GM21723 (cell line): ENCODE data around the gene CYP27B1.
A peak's percentile ranks its signal among the peaks of the same experiment; 100 is the strongest.

ENCODE experiments used
- ATAC-seq: cut with Tn5 transposase; IDR thresholded peaks from one replicate; pipeline ENCODE4 v1.9.1; 2021; ENCODE audit warnings: mild to moderate bottlenecking, moderate library complexity; ENCODE audit not compliant: unreplicated experiment

The CYP27B1 gene

GRCh38 chr12:57767876-57768275, 998 bp upstream of the CYP27B1 start:
- ATAC-seq = no peak

DNA sequence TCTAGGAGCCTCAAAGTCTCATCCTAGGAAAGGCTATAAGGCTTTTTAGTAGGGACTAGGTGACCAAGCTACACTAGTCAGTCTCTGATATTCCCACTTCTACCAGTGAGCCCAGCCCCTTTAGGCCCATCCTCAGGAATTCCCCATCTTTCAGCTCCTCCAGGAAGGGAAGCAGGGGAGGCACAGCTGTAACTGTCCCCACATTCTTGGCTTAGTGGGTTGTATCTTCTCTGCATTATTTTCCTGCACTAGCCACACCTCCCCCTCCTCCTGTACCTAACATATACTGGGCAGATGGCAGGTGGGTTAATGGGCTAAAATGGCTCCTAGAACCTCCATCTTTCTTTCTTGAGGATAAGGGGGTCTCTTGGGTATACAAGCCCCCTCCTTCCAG, 424 bp upstream of the CYP27B1 start:
- no peak for ATAC-seq

DNA sequence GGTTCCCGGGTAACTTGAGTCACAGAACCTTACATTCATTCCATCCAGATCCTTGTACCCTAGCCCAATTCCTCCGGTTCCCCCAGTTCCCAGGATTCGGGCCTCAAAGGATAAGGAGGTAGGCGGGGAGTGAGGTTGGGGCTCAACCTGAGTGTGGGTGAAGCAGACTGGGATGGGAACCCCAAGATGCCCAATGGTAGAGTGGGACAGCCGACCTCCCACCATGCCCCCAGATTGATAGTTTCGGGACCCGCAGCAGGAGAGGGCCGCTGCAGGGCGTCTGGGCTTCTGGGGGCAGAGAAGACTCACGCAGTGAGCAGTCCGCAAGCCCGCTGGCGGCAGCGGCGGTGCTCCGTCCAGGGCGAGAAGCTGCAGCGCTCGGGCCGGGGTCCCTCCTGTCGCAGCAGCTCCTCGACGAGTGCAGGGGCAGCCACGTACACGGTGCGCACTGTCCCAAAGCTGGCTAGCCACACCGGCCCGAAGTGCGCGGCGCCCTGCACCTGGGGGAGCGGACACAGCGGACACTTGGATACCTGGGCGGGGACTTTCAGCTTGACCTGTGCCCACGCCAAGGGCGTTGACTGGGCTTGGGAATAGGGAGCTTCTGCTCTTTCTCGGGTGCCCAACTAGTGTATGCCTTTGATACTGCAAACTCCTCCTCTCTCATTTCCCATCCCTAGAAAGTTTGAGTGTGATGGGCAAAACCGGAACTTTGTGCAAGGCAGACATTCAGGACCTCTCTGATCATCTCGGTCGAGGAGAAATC, 997 bp downstream of the CYP27B1 start:
- peak; percentile 1 for ATAC-seq

DNA sequence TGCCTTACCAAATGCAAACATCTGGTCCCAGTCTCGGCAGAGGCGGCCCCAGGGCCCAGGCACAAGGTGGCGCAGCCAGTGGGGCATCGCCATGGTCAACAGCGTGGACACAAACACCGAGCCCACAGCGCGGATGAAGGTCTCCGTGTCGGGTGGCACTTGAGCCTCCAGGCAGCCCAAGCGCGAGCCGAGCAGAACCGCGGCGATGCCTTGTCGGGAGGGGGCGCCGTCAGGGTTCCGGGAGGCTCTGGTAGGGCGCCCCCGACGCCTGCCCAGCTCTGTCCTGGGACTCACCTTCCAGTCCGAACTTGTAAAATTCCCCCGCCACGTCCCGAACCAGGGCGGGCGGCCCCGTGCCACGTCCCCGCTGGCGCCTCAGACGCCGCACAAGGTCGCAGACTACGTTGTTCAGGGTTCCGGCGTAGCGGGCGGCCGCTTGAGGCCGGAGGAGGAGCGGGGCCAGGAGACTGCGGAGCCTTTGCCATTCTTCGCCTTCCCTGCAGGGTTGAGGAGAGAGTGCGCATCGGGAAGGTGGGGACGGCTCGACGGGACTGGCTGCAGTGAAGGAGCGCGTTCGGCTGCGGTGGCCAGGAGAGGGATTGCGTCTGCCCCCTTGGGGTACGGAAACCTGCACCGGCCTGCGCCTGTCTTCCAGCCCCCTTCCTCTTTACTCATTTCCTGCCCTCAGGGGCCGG, 1.7 kb downstream of the CYP27B1 start:
- peak; percentile 77 for ATAC-seq

DNA sequence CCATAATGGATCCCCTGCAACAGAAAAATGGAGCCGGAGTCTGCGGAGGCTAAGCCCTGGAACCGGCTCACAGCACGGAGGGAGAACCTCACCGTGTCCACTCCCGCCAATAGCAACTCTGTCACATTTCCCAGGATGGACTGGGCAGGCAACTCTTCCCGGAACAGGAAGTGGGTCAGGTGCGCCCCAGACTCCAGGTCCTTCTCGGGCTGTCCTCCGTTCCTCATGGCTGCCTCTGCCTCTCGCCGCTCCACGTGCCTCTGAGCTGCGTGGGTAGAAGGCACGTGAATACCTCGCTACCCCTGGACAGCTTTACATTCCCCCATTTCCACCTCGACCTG, 2.2 kb downstream of the CYP27B1 start:
- ATAC-seq = peak; percentile 1

GRCh38 chr12:57763881-57764661, 2.8 kb downstream of the CYP27B1 start:
- no peak for ATAC-seq

- ATAC-seq = no peak
Observed at GRCh38 chr12:57762463-57762862, 4.4 kb downstream of the CYP27B1 start.

GRCh38 chr12:57761391-57761998, 5.4 kb downstream of the CYP27B1 start:
- no peak for ATAC-seq

- no peak for ATAC-seq
Observed at GRCh38 chr12:57760347-57760982, 6.4 kb downstream of the CYP27B1 start.

GRCh38 chr12:57759360-57759980, 7.4 kb downstream of the CYP27B1 start:
- no peak for ATAC-seq

DNA sequence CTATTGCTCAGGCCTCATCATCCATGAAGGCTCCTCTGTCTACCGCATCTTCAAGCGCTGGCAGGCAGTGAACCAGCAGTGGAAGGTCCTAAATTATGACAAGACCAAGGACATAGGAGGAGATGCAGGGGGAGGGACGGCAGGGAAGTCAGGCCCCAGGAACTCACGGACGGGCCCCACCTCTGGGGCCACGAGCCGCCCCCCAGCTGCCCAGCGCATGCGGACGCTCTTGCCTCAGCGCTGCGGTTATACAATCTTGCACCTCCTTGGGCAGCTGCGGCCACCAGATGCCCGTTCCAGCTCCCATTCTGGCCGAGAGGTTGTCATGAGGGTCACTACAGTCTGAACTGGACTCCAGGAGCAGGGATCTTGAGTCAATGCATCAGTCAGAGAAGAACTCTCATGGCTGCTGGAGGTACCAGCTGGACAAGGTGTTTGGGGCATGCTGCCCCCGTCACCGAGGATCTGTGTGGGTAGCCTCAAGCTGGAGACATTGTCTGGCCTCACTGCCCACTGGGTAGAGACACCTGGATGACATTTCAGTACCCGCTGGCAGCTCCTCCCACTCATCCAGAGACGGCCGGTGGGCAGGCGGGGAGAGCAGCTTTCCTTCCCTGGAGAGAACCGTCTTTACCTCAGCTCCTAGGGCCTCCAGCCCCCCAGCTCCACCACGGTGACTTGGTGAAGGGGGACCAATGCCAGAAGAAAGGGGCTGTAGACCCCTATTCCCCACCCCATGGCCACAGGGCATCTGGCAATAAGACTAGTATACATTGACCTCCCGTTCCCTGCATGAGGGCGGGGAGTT, 8.1 kb downstream of the CYP27B1 start:
- no peak for ATAC-seq

GRCh38 chr12:57757771-57758170, 9.1 kb downstream of the CYP27B1 start:
- no peak for ATAC-seq

- ATAC-seq = peak; percentile 32
Observed at GRCh38 chr12:57756406-57757341, 10.2 kb downstream of the CYP27B1 start.

DNA sequence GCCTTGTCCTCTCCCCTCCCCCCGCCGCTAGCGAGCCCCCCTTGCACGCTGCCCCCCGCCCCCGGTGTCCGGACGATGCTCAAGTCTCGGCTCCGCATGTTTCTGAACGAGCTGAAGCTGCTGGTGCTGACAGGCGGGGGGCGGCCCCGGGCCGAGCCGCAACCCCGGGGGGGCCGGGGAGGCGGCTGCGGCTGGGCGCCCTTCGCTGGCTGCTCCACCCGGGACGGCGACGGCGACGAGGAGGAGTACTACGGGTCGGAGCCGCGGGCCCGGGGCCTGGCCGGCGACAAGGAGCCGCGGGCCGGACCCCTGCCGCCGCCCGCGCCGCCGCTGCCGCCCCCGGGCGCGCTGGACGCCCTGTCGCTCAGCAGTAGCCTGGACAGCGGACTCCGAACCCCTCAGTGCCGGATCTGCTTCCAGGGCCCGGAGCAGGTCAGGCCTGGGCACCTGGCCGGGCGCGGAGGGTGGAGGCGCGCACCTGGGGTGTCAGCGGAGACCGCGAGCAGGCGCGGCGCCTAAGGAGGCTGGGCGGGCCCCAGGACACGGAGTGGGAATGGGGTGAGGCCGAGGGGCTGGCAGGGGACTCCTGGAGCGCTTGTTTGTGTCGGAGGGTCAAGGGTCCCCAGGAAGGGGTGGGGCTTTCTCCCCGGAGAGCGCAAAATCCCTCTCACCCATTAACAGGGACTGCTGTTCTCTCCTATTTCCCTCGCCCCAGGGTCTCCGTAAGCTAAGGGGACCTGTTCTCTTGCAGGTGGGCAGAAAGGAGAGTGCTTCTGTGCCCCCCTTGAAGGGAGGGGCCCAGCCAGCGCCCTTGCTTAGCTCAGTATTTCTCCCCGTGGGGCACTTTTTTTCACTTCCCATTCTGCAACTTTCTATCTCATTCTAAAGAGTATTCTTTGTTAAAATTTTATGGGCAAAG, 11.2 kb downstream of the CYP27B1 start:
- no peak for ATAC-seq

DNA sequence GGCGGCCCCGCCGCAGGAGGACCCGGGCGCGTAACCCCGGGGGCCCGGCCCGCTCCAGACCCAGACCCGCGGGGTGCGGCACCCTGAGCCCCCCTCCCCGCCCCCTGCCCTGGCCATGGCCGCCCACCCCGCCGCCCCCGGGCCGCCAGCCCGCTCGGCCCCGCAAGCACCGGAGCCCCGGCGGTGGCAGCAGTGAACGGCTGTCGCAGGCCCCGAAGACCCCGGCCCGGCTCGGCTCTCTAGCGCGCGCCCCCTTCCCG, 11.8 kb downstream of the CYP27B1 start:
- no peak for ATAC-seq

DNA sequence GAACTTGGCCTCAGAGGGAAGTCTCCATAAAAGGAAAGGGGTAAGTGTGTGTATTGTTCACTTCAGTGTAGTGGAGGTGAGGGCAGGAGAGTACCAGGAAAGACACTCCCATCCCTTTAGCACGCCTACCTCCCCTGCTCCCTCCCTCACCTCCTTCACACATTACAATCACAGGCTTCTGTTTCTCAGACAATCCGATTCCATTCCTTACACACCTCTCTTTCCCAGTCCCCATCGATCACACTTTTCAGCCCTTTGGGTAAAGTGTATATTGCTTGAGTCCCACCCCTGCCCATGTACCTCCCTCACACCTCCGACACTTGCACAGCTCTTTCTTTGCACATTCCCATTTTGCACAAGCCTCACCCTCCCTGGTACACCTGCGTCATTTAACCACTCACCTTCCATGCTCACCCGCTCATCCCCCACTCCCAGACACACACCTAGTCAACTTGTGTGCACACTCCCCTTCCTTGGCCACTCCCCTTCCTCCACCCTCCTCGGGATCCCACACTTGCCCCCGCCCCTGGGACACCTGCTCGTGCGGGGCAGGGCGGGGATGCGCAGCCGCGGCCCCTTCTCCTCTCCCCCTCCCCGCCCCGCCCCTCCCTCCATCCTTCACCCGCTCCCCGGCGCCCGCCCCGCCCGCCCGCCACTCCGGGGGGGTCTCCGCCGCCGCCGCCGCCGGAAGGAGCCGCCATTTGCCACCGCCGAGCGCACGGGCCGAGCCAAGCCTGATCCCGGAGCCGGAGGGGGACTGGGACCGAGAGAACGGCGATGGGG, 12.3 kb downstream of the CYP27B1 start, which contains the start of gene MARCHF9:
MARCHF9 (plus strand) TSS at position 693 of the 783 bp plus-strand sequence. CDS start 426 bp downstream, outside the sequence.
- peak; percentile 45 for ATAC-seq
